ENCODE measurements around the gene TRAM2. TPM values are rescaled to one million over a fixed set of nuclear protein-coding genes. Genes with fewer than 3 reads are reported as not detected.
A peak's percentile ranks its signal among the peaks of the same experiment; 100 is the strongest.

The TRAM2 gene
- total and polyA plus RNA-seq, 2 of the 8 experiments (the other 6 are each of a cell fraction or from before 2014, with no cell fraction given), result 9.0 to 21.4 TPM

- Histone ChIP-seq H3K9me3 (ENCODE audit: insufficient read depth in 2 of 2, low read depth in 1 of 2, low read length in 1 of 2) (no peaks in the 10 kb centered on the region), H2BK15ac (ENCODE audit: low read length) (0 out of 2 replicates have a peak overlapping the region, but pooled peaks have one; percentile 20), H2BK20ac (ENCODE audit: low read length) (peak overlapping the region; percentile 28; the same call in 1 of the 2 replicates), H3K23me2 (ENCODE audit: low read depth, low read length) (no peaks in the 10 kb centered on the region; the same call in 1 of the 2 replicates), H4K8ac (ENCODE audit: extremely low read depth, insufficient read depth, low read length) (no peak overlapping the region; the same call in 1 of the 2 replicates), H2BK120ac (replicated peaks; ENCODE audit: low read depth, low read length) (no peak overlapping the region), H3K4me1 (replicated peaks in 1 of 4; ENCODE audit: control insufficient read depth in 3 of 4, insufficient read depth in 4 of 4, low read length in 3 of 4) (peaks cover 11 to 17% (median 12%) of the 10 kb centered on the region in 4 experiments), H2BK5ac (ENCODE audit: low read depth, low read length) (peak overlapping the region; percentile 79), H3K4me2 (ENCODE audit: insufficient read depth in 1 of 2, low read depth in 2 of 2, low read length in 2 of 2) (peak overlapping the region; percentile 58 to 61), H2BK12ac (ENCODE audit: low read depth, low read length) (peak overlapping the region; percentile 18; the same call in 1 of the 2 replicates), H3K9ac (replicated peaks in 1 of 4; ENCODE audit: extremely low read depth in 1 of 4, low read depth in 3 of 4, low read length in 3 of 4) (peak overlapping the region in 2 of 4 experiments; percentile 8 to 52; a peak in 4 of 7 replicates), H4K91ac (replicated peaks; ENCODE audit: insufficient read length, low read length) (peak overlapping the region; percentile 6), H3K79me1 (ENCODE audit: low read depth, low read length) (peaks cover 9% of the 10 kb centered on the region), H3K14ac (ENCODE audit: insufficient read length) (no peak overlapping the region), H3K36me3 (ENCODE audit: control insufficient read depth in 2 of 4, insufficient read depth in 4 of 4, low read length in 3 of 4) (no peaks in the 10 kb centered on the region), H2AK5ac (ENCODE audit: low read depth, low read length) (no peak overlapping the region; the same call in 1 of the 2 replicates), H3K18ac (ENCODE audit: extremely low read depth, low read length) (peak overlapping the region; percentile 26; the same call in 1 of the 2 replicates), H3K79me2 (ENCODE audit: control insufficient read depth in 1 of 2, insufficient read depth in 2 of 2, low read length in 2 of 2) (peaks cover 0 to 55% of the 10 kb centered on the region in 2 experiments; a peak in 3 of 4 replicates), H3K27me3 (replicated peaks in 1 of 4; ENCODE audit: control insufficient read depth in 3 of 4, extremely low read depth in 1 of 4, insufficient read depth in 3 of 4, low read length in 3 of 4) (no peaks in the 10 kb centered on the region), H4K5ac (ENCODE audit: insufficient read length, low read depth, low read length) (no peak overlapping the region), H3K23ac (ENCODE audit: insufficient read length) (no peak overlapping the region), H3K4ac (replicated peaks; ENCODE audit: insufficient read length, low read depth, low read length) (no peak overlapping the region), H3K27ac (ENCODE audit: low read depth, low read length) (peak overlapping the region; percentile 40; the same call in 1 of the 2 replicates), H3K56ac (replicated peaks; ENCODE audit: insufficient read length, low read depth, low read length) (no peak overlapping the region), H2AFZ (ENCODE audit: low read length) (no peak overlapping the region; the same call in 1 of the 2 replicates), H4K20me1 (replicated peaks in 1 of 2; ENCODE audit: control insufficient read depth in 1 of 2, insufficient read depth in 2 of 2, low read length in 2 of 2) (peaks cover 0 to 1% of the 10 kb centered on the region in 2 experiments), H3K4me3 (ENCODE audit: extremely low read depth in 1 of 4, insufficient read depth in 2 of 4, low read depth in 3 of 4, low read length in 4 of 4) (peak overlapping the region in 3 of 4 experiments; percentile 10 to 43 (median 23); a peak in 4 of 8 replicates)
- POLR2A ChIA-PET (ENCODE audit: partially characterized antibody), result interaction anchor here (1.0 to 2.0 kb wide), 6 partner anchors 12 to 36 kb away, joined by 3 to 7 read pairs (median 4); partner anchors contain the start of gene TRAM2
- DNase-seq (ENCODE audit: low read depth in 1 of 2, low spot score in 2 of 2) (peak in 1 of 2 experiments; percentile 70), FAIRE-seq (no peak)
- CTCF ChIA-PET (ENCODE audit: partially characterized antibody), result interaction anchor here (0.8 to 4.2 kb wide), 13 partner anchors 10 to 134 kb away, joined by 3 to 49 read pairs (median 5); partner anchors contain the start of gene TRAM2
- WGBS, 2 experiments (ENCODE audit: extremely low coverage in 1 of 2, insufficient coverage in 1 of 2, insufficient read length in 1 of 2, insufficient replicate concordance in 2 of 2, low coverage in 1 of 2, low lambda C conversion rate in 2 of 2, missing lambda C conversion rate in 1 of 2), result 43% methylated on average over 13 of the region's 13 CpGs; no CpG with 5 or more reads in 1 of the 2 experiments
- TF ChIP-seq YY1 (IDR thresholded peaks at IDR 0.05; ENCODE audit: low read depth, low read length), result no peak
- 0 out of 2 replicates have a peak, but pooled peaks have one; percentile 37 for TF ChIP-seq TEAD4 (IDR thresholded peaks at IDR 0.05; ENCODE audit: low read depth, low read length)
- TF ChIP-seq SIN3A (conservative IDR thresholded peaks at IDR 0.05 in 1 of 2, IDR thresholded peaks at IDR 0.05 in 1 of 2; ENCODE audit: low read depth in 1 of 2, low read length in 2 of 2), result peak in 1 of 2 experiments; percentile 65; a peak in 1 of 4 replicates
- TF ChIP-seq HDAC2 (IDR thresholded peaks at IDR 0.05; ENCODE audit: borderline replicate concordance in 1 of 2, low read depth in 2 of 2, low read length in 2 of 2), result 0 out of 4 replicates have a peak, but pooled peaks of 1 of the 2 experiments have one; percentile 11
- no peak for TF ChIP-seq POLR2A (IDR thresholded peaks at IDR 0.05; ENCODE audit: control extremely low read depth in 1 of 2, low read depth in 2 of 2, low read length in 2 of 2)
- TF ChIP-seq MAX (IDR thresholded peaks at IDR 0.05), result peak; percentile 38; the same call in 1 of the 2 replicates
Measured at GRCh38 chr6:52551483-52552277, 25.2 kb downstream of the TRAM2 start.
